Liver (tissue), 3 donors: Measurements from ENCODE around the gene MALRD1.

Source experiments
- EGR1 ChIP-seq, 2 donors: IDR thresholded peaks; 2 replicates each; pipeline ENCODE4 v1.6.1; 2016 to 2018; ENCODE audit warnings: antibody characterized with exemption in 2 of 2, low read depth in 2 of 2
- FOXA1 ChIP-seq: IDR thresholded peaks from 2 replicates; pipeline ENCODE4 v1.6.1; 2016; ENCODE audit warnings: antibody characterized with exemption
- GABPA ChIP-seq, 2 donors: IDR thresholded peaks in 1 of 2; conservative IDR thresholded peaks in 1 of 2; 2 replicates each; pipeline ENCODE4 v1.6.1; 2016; ENCODE audit warnings: antibody characterized with exemption in 2 of 2, mild to moderate bottlenecking in 1 of 2, moderate library complexity in 1 of 2
- HNF4A ChIP-seq, 2 donors: conservative IDR thresholded peaks; 2 replicates each; pipeline ENCODE4 v1.6.1; 2016; ENCODE audit warnings: antibody characterized with exemption in 2 of 2, mild to moderate bottlenecking in 2 of 2
- JUND ChIP-seq, 2 donors: IDR thresholded peaks; 2 replicates each; pipeline ENCODE4 v1.6.1; 2016; ENCODE audit warnings: antibody characterized with exemption in 2 of 2
- NR2F2 ChIP-seq: IDR thresholded peaks from 2 replicates; pipeline ENCODE4 v1.6.1; 2016; ENCODE audit warnings: antibody characterized with exemption
- RAD21 ChIP-seq, 2 donors: IDR thresholded peaks; 2 replicates each; pipeline ENCODE4 v1.6.1; 2016; ENCODE audit warnings: antibody characterized with exemption in 2 of 2, mild to moderate bottlenecking in 2 of 2
- RXRA ChIP-seq, 2 donors: IDR thresholded peaks; 2 replicates each; pipeline ENCODE4 v1.6.1; 2017 to 2018; ENCODE audit warnings: antibody characterized with exemption in 2 of 2, mild to moderate bottlenecking in 1 of 2
- TAF1 ChIP-seq: conservative IDR thresholded peaks from 2 replicates; pipeline ENCODE4 v1.6.1; 2016; ENCODE audit warnings: antibody characterized with exemption, mild to moderate bottlenecking
- YY1 ChIP-seq: IDR thresholded peaks from 2 replicates; pipeline ENCODE4 v1.6.1; 2016; ENCODE audit warnings: antibody characterized with exemption, mild to moderate bottlenecking
- ZBTB33 ChIP-seq: IDR thresholded peaks from 2 replicates; pipeline ENCODE4 v1.6.1; 2016; ENCODE audit warnings: antibody characterized with exemption
- TF ChIP-seq, protein P1 (sequence below): fragments of 150-350 bp; IDR thresholded peaks from 2 replicates; pipeline ENCODE4 v1.5.1; 2017; ENCODE audit warnings: improper control_type of control experiment, low read depth, low read length; ENCODE audit not compliant: missing input control
- TF ChIP-seq, protein P2 (sequence below): IDR thresholded peaks from 2 replicates; pipeline ENCODE4 v1.6.1; 2016; ENCODE audit warnings: antibody characterized with exemption, mild to moderate bottlenecking
- TF ChIP-seq, protein P3 (sequence below): IDR thresholded peaks from 2 replicates; pipeline ENCODE4 v1.6.1; 2016; ENCODE audit warnings: antibody characterized with exemption
- donor health status: healthy.
- donor health status: healthy.

DNA sequence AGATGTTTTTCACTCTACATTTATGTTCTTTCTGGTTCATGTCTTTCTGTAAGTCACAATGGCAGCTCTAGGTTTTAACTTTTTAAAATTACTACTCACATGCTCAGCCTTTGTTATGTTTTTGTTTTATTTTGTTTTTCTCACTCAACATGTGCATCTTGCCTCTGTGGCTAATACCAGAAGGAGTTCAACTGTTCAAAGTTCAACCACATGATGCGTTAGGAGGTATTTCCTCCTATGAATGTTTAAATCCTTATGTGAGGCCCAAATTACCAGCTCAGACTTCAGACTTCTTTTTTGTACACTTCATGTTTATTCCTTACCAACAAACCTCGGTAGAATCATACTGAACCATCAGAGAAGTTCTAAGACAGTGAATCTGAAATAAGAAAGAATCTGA is 151.6 kb downstream of the MALRD1 start:
- TF ChIP-seq, protein P1, sequence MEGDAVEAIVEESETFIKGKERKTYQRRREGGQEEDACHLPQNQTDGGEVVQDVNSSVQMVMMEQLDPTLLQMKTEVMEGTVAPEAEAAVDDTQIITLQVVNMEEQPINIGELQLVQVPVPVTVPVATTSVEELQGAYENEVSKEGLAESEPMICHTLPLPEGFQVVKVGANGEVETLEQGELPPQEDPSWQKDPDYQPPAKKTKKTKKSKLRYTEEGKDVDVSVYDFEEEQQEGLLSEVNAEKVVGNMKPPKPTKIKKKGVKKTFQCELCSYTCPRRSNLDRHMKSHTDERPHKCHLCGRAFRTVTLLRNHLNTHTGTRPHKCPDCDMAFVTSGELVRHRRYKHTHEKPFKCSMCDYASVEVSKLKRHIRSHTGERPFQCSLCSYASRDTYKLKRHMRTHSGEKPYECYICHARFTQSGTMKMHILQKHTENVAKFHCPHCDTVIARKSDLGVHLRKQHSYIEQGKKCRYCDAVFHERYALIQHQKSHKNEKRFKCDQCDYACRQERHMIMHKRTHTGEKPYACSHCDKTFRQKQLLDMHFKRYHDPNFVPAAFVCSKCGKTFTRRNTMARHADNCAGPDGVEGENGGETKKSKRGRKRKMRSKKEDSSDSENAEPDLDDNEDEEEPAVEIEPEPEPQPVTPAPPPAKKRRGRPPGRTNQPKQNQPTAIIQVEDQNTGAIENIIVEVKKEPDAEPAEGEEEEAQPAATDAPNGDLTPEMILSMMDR = no peak
- TF ChIP-seq YY1 (no peak), RAD21 (IDR thresholded peaks at IDR 0.05) (no peak), JUND (IDR thresholded peaks at IDR 0.05) (no peak), EGR1 (IDR thresholded peaks at IDR 0.05; ENCODE audit: low read depth in 2 of 2) (no peak), NR2F2 (no peak), FOXA1 (no peak), ZBTB33 (no peak), TAF1 (no peak), RXRA (IDR thresholded peaks at IDR 0.05) (no peak), HNF4A (conservative IDR thresholded peaks at IDR 0.05) (no peak), GABPA (IDR thresholded peaks at IDR 0.05 in 1 of 2, conservative IDR thresholded peaks at IDR 0.05 in 1 of 2) (no peak)
- TF ChIP-seq, protein P2, sequence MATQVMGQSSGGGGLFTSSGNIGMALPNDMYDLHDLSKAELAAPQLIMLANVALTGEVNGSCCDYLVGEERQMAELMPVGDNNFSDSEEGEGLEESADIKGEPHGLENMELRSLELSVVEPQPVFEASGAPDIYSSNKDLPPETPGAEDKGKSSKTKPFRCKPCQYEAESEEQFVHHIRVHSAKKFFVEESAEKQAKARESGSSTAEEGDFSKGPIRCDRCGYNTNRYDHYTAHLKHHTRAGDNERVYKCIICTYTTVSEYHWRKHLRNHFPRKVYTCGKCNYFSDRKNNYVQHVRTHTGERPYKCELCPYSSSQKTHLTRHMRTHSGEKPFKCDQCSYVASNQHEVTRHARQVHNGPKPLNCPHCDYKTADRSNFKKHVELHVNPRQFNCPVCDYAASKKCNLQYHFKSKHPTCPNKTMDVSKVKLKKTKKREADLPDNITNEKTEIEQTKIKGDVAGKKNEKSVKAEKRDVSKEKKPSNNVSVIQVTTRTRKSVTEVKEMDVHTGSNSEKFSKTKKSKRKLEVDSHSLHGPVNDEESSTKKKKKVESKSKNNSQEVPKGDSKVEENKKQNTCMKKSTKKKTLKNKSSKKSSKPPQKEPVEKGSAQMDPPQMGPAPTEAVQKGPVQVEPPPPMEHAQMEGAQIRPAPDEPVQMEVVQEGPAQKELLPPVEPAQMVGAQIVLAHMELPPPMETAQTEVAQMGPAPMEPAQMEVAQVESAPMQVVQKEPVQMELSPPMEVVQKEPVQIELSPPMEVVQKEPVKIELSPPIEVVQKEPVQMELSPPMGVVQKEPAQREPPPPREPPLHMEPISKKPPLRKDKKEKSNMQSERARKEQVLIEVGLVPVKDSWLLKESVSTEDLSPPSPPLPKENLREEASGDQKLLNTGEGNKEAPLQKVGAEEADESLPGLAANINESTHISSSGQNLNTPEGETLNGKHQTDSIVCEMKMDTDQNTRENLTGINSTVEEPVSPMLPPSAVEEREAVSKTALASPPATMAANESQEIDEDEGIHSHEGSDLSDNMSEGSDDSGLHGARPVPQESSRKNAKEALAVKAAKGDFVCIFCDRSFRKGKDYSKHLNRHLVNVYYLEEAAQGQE = no peak
- TF ChIP-seq, protein P3, sequence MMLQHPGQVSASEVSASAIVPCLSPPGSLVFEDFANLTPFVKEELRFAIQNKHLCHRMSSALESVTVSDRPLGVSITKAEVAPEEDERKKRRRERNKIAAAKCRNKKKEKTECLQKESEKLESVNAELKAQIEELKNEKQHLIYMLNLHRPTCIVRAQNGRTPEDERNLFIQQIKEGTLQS = no peak
